ENCODE measurements around the gene PFDN4. TPM values are rescaled to one million over a fixed set of nuclear protein-coding genes. Genes with fewer than 3 reads are reported as not detected.

The PFDN4 gene
- total and polyA plus RNA-seq, 12 donors: 18.7 to 103 (median 44.2) TPM

DNA sequence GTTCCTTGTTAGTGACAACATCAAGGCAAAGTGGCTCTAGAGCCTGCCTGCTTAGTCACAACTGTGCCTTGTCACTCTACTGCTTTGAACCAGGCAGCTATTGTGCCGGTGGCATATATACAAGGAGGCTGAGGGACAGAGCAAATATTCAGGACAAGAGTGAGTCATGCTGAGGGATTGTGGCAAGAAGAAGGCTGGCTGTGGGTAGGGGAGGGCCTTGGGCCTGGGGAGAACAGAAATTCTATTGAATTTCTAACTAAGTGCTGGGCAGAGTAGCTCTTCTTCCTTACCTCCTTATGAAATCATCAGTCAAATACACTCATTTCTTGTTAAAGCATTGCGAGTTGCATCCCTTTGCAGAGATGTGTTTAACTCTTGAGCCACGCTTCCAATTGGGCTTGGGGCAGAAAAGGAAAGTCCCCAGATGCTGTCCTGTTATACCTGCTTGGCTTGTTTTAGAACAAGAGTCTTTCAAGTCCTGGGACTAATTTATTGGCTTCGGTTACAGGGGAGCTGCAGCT lies 59.7 kb downstream of the PFDN4 start:
- intact Hi-C loops (cut with DNase I): no loop called here
- H3K27me3 ChIP-seq: no peaks in the 10 kb centered on the region
- no peak overlapping the region for H3K4me3 ChIP-seq
- peaks cover 0 to 4% of the 10 kb centered on the region in 2 donors for H3K4me1 ChIP-seq (replicated peaks in 1 of 2)
- no peaks in the 10 kb centered on the region for H3K9me3 ChIP-seq (replicated peaks in 1 of 3)
- no peak overlapping the region for H3K27ac ChIP-seq
- 73 to 77% (median 76%) methylated on average over 4 of the region's 4 CpGs for WGBS, 4 donors
- TF ChIP-seq POLR2A (IDR thresholded peaks at IDR 0.05): no peak
- TF ChIP-seq, protein P1, sequence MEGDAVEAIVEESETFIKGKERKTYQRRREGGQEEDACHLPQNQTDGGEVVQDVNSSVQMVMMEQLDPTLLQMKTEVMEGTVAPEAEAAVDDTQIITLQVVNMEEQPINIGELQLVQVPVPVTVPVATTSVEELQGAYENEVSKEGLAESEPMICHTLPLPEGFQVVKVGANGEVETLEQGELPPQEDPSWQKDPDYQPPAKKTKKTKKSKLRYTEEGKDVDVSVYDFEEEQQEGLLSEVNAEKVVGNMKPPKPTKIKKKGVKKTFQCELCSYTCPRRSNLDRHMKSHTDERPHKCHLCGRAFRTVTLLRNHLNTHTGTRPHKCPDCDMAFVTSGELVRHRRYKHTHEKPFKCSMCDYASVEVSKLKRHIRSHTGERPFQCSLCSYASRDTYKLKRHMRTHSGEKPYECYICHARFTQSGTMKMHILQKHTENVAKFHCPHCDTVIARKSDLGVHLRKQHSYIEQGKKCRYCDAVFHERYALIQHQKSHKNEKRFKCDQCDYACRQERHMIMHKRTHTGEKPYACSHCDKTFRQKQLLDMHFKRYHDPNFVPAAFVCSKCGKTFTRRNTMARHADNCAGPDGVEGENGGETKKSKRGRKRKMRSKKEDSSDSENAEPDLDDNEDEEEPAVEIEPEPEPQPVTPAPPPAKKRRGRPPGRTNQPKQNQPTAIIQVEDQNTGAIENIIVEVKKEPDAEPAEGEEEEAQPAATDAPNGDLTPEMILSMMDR (IDR thresholded peaks at IDR 0.05): no peak
- peak; percentile 20 to 59 (median 35) for DNase-seq
- H3K36me3 ChIP-seq (replicated peaks in 1 of 2): no peaks in the 10 kb centered on the region

DNA sequence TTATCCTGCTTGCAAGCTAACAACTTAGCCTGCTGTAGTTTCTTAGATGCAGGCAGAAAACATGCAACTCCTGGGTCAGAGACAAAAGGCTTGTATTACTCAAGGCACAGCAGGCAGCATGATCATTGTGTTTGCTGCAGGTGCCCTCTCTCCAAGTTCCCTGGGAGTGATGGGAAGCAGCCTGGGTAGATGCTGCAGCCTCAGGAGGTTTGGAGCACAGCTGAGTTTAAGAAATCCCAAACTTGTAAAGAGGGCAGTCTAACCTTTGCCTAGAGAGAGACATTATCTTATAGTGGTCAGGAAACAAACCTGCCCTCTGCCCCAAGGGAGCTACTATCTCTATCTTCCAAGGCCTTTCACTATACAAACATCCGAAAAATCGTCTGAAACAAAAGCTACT lies 61.1 kb downstream of the PFDN4 start:
- TF ChIP-seq POLR2A (IDR thresholded peaks at IDR 0.05): no peak
- TF ChIP-seq, protein P1 (IDR thresholded peaks at IDR 0.05): no peak
- DNase-seq: no peak
- Histone ChIP-seq H3K4me3 (no peak overlapping the region), H3K4me1 (replicated peaks in 1 of 2) (peaks cover 0 to 4% of the 10 kb centered on the region in 2 donors), H3K9me3 (replicated peaks in 1 of 3) (no peaks in the 10 kb centered on the region), H3K27ac (no peak overlapping the region), H3K27me3 (no peaks in the 10 kb centered on the region), H3K36me3 (replicated peaks in 1 of 2) (no peaks in the 10 kb centered on the region)
- WGBS, 4 donors: 5 to 24% (median 9%) methylated on average over 2 of the region's 2 CpGs
- intact Hi-C loops (cut with DNase I): no loop called here

Other genes starting within 250 kb of the PFDN4 start
- 1 to 10 TPM in 1 of 9 donors, under 1 TPM in 1, not detected in 7; 0.11 to 2.3 TPM for gene BCAS1, start 137.5 kb upstream of the PFDN4 start, total RNA-seq
- gene BCAS1, start 137.5 kb upstream of the PFDN4 start, polyA plus RNA-seq: under 1 TPM; 0.07 to 0.80 (median 0.13) TPM
- gene CYP24A1, start 34.1 kb upstream of the PFDN4 start, total RNA-seq: not detected
- under 1 TPM in 1 of 3 donors, not detected in 2; 0.09 TPM for gene CYP24A1, start 34.1 kb upstream of the PFDN4 start, polyA plus RNA-seq